ENCODE results near the gene EVA1C. TPM values are rescaled to one million over a fixed set of nuclear protein-coding genes. Genes with fewer than 3 reads are reported as not detected.

EVA1C gene
- total and polyA plus RNA-seq, 9 of the 15 experiments (the other 6 are each of a cell fraction or from before 2014, with no cell fraction given): 0.22 TPM; not detected in 8

- TF ChIP-seq CTCFL (IDR thresholded peaks at IDR 0.05; ENCODE audit: borderline replicate concordance, insufficient read depth, low read depth, low read length, poor library complexity, severe bottlenecking) (no peak), SLC30A9 (CRISPR knock-in tag; IDR thresholded peaks at IDR 0.05) (no peak), SMARCA4 (IDR thresholded peaks at IDR 0.05) (no peak), ZSCAN29 (IDR thresholded peaks at IDR 0.05) (no peak), ZNF280A (IDR thresholded peaks at IDR 0.05; ENCODE audit: low read depth, partially characterized antibody) (peak; percentile 12), NONO (IDR thresholded peaks at IDR 0.05; ENCODE audit: low read depth in 2 of 2, low read length in 1 of 2) (no peak)
Observed at GRCh38 chr21:32548978-32549377, 136.5 kb downstream of the EVA1C start (continued).

- peak in 1 of 4 experiments; percentile 41 for DNase-seq (ENCODE audit: extremely low read depth in 1 of 4, low spot score in 3 of 4)
- Histone ChIP-seq H3K27ac (ENCODE audit: extremely low read depth, low read depth, low read length) (no peak overlapping the region; the same call in 2 of the 3 replicates), H3K9ac (ENCODE audit: insufficient read depth in 1 of 2, low read depth in 2 of 2, low read length in 2 of 2) (peak overlapping the region in 1 of 2 experiments; percentile 21; a peak in 1 of 4 replicates), H3K4me1 (replicated peaks in 1 of 2; ENCODE audit: control insufficient read depth in 2 of 2, insufficient read depth in 2 of 2, low read length in 2 of 2) (peaks cover 12 to 44% of the 10 kb centered on the region in 2 experiments; a peak in 4 of 5 replicates), H3K4me2 (ENCODE audit: insufficient read depth, low read length) (peak overlapping the region; percentile 49), H3K27me3 (ENCODE audit: control insufficient read depth in 2 of 2, insufficient read depth in 2 of 2, low read length in 2 of 2) (no peaks in the 10 kb centered on the region), H3K9me3 (replicated peaks; ENCODE audit: control insufficient read depth, insufficient read depth, low read depth, low read length) (no peaks in the 10 kb centered on the region), H3K9me1 (ENCODE audit: control insufficient read depth, insufficient read depth, low read length) (no peaks in the 10 kb centered on the region), H3K79me2 (ENCODE audit: control insufficient read depth, insufficient read depth, low read length) (no peaks in the 10 kb centered on the region), H4K20me1 (replicated peaks; ENCODE audit: control insufficient read depth, insufficient read depth, low read length) (no peaks in the 10 kb centered on the region), H3K4me3 (no peak overlapping the region), H3K36me3 (ENCODE audit: control insufficient read depth, insufficient read depth, low read length) (no peaks in the 10 kb centered on the region), H2AFZ (ENCODE audit: low read depth, low read length) (peak overlapping the region; percentile 91; the same call in 1 of the 2 replicates)
- no peak for FAIRE-seq
- intact Hi-C loops (cut with micrococcal nuclease): no loop called here
- ChIA-PET POLR2A (interaction anchor here (1.0 to 2.6 kb wide), 2 partner anchors 11 to 18 kb away, joined by 3 to 7 read pairs; no protein-coding TSS in a partner anchor), CTCF (ENCODE audit: low intra/inter-chr PET ratio) (no interaction called here)
- WGBS (ENCODE audit: insufficient coverage, low coverage, missing lambda C conversion rate): 0% methylated on average over 1 of the region's 1 CpG
- ATAC-seq: no peak
- no TSS peak for BruUV-seq (replicated peaks)
- in situ Hi-C loops (cut with MboI): no loop called here
- TF ChIP-seq ZNF57 (CRISPR knock-in tag; IDR thresholded peaks at IDR 0.05) (no peak), HMBOX1 (IDR thresholded peaks at IDR 0.05) (peak; percentile 64), SAFB (IDR thresholded peaks at IDR 0.05; ENCODE audit: borderline replicate concordance, low read depth, low read length) (no peak), SUPT5H (IDR thresholded peaks at IDR 0.05) (no peak), ETV1 (tag; conservative IDR thresholded peaks at IDR 0.05; ENCODE audit: low read depth) (0 out of 2 replicates have a peak, but pooled peaks have one; percentile 40), BRF2 (IDR thresholded peaks at IDR 0.05; ENCODE audit: borderline replicate concordance, insufficient read depth, insufficient read length) (no peak), ZFP1 (CRISPR knock-in tag; IDR thresholded peaks at IDR 0.05) (no peak), CREBBP (IDR thresholded peaks at IDR 0.05; ENCODE audit: low read depth, low read length) (no peak), LCOR (CRISPR knock-in tag; IDR thresholded peaks at IDR 0.05) (no peak), DPF2 (IDR thresholded peaks at IDR 0.05) (0 out of 2 replicates have a peak, but pooled peaks have one; percentile 26), TCF7 (IDR thresholded peaks at IDR 0.05; ENCODE audit: borderline replicate concordance) (no peak)
Observed at GRCh38 chr21:32549440-32549839, 136.9 kb downstream of the EVA1C start.
